BJ (cell line): Measurements from ENCODE around the gene PSORS1C1. TPM values are rescaled to one million over a fixed set of nuclear protein-coding genes. Genes with fewer than 3 reads are reported as not detected.

Experiments used
- CTCF ChIA-PET: fragments of 350-600 bp; formaldehyde crosslinking; extraction: SDS; loops from one replicate; lab custom pipeline; 2021; ENCODE audit warnings: antibody characterized with exemption, inconsistent platforms; lab: Yijun Ruan, JAX
- POLR2A ChIA-PET: fragments of 300-600 bp; sonication (Branson Sonifier 250); formaldehyde crosslinking; extraction: SDS; loops from one replicate; lab custom pipeline; 2021; ENCODE audit warnings: antibody characterized with exemption; lab: Charles Lee
- DNase-seq: peaks from one replicate; pipeline ENCODE4 v3.0.0-alpha.2; 2011; ENCODE audit warnings: low read depth
- H3K27me3 ChIP-seq: 2 replicates; pipeline ENCODE4 v1.6.0; 2011; ENCODE audit warnings: low read length; ENCODE audit not compliant: control insufficient read depth, insufficient read depth
- H3K36me3 ChIP-seq: 2 replicates; pipeline ENCODE4 v1.5.1; 2011; ENCODE audit warnings: low read length; ENCODE audit not compliant: control insufficient read depth, insufficient read depth
- H3K4me3 ChIP-seq: 2 replicates; pipeline ENCODE4 v1.5.1; 2011; ENCODE audit warnings: low read depth, mild to moderate bottlenecking, control low read depth, low read length
- CTCF ChIP-seq: IDR thresholded peaks from 2 replicates; pipeline ENCODE4 v1.5.1; 2011; ENCODE audit warnings: low read depth, mild to moderate bottlenecking, control low read depth, inconsistent platforms, low read length, moderate library complexity; ENCODE audit not compliant: insufficient read depth
- polyA plus RNA-seq: library from polyadenylated mRNA; depleted of rRNA; stranded (reverse); fragments of >200 nt; gene quantifications from 2 replicates; pipeline ENCODE4 v1.2.3, GENCODE V29; 2011

The PSORS1C1 gene
- polyA plus RNA-seq, 1 experiment: 6.7 TPM

- H3K4me3 ChIP-seq: no peak overlapping the region
- TF ChIP-seq CTCF: no peak
- no peaks in the 10 kb centered on the region for H3K36me3 ChIP-seq
- CTCF ChIA-PET: interaction anchor here (0.6 to 8.2 kb wide), 12 partner anchors 9 to 238 kb away, joined by 3 to 66 read pairs (median 3); partner anchors contain the start of genes PSORS1C1, PSORS1C2 and VARS2
- POLR2A ChIA-PET: no interaction called here
- H3K27me3 ChIP-seq: no peaks in the 10 kb centered on the region; the same call in 1 of the 2 replicates
- DNase-seq: no peak
Measured at GRCh38 chr6:31129130-31129529, 14.5 kb downstream of the PSORS1C1 start.

GRCh38 chr6:31130751-31131150 is 16.2 kb downstream of the PSORS1C1 start:
- Histone ChIP-seq H3K27me3 (no peaks in the 10 kb centered on the region; the same call in 1 of the 2 replicates), H3K4me3 (no peak overlapping the region), H3K36me3 (no peaks in the 10 kb centered on the region)
- POLR2A ChIA-PET: no interaction called here
- no peak for DNase-seq
- CTCF ChIA-PET: interaction anchor here (0.6 to 8.2 kb wide), 6 partner anchors 14 to 236 kb away, joined by 3 to 66 read pairs (median 6); no protein-coding TSS in a partner anchor
- no peak for TF ChIP-seq CTCF

- ChIA-PET POLR2A (no interaction called here), CTCF (interaction anchor here (1.1 to 8.2 kb wide), 5 partner anchors 40 to 235 kb away, joined by 3 to 66 read pairs (median 7); no protein-coding TSS in a partner anchor)
- TF ChIP-seq CTCF: no peak
- Histone ChIP-seq H3K27me3 (no peaks in the 10 kb centered on the region; the same call in 1 of the 2 replicates), H3K36me3 (no peaks in the 10 kb centered on the region), H3K4me3 (no peak overlapping the region)
- DNase-seq: no peak
Measured at GRCh38 chr6:31131595-31131994, 17.0 kb downstream of the PSORS1C1 start.

GRCh38 chr6:31132806-31133205 is 18.2 kb downstream of the PSORS1C1 start:
- Histone ChIP-seq H3K27me3 (no peaks in the 10 kb centered on the region; the same call in 1 of the 2 replicates), H3K4me3 (no peak overlapping the region), H3K36me3 (no peaks in the 10 kb centered on the region)
- ChIA-PET CTCF (interaction anchor here (1.2 to 8.2 kb wide), 3 partner anchors 60 to 234 kb away, joined by 7 to 66 read pairs (median 11); no protein-coding TSS in a partner anchor), POLR2A (no interaction called here)
- no peak for DNase-seq
- TF ChIP-seq CTCF: no peak

- POLR2A ChIA-PET: no interaction called here
- Histone ChIP-seq H3K36me3 (no peaks in the 10 kb centered on the region), H3K4me3 (no peak overlapping the region), H3K27me3 (no peaks in the 10 kb centered on the region)
- no peak for DNase-seq
- CTCF ChIA-PET: interaction anchor here (1.0 to 8.2 kb wide), 4 partner anchors 10 to 231 kb away, joined by 3 to 66 read pairs (median 12); no protein-coding TSS in a partner anchor
- TF ChIP-seq CTCF: no peak
Measured at GRCh38 chr6:31135710-31136109, 21.1 kb downstream of the PSORS1C1 start.
